ENCODE results near the gene TCF12.

GRCh38 chr15:56977232-56977631 lies 58.8 kb downstream of the TCF12 start:
- TF ChIP-seq CTCF (IDR thresholded peaks at IDR 0.05) (no peak), POLR2A (IDR thresholded peaks at IDR 0.05) (no peak)
